HG03432 (cell line): Measurements from ENCODE around the gene GLT8D2.

ENCODE experiments used
- ATAC-seq: cut with Tn5 transposase; IDR thresholded peaks from one replicate; pipeline ENCODE4 v1.9.1; 2021; ENCODE audit warnings: mild to moderate bottlenecking, moderate library complexity; ENCODE audit not compliant: unreplicated experiment

GLT8D2 gene

DNA sequence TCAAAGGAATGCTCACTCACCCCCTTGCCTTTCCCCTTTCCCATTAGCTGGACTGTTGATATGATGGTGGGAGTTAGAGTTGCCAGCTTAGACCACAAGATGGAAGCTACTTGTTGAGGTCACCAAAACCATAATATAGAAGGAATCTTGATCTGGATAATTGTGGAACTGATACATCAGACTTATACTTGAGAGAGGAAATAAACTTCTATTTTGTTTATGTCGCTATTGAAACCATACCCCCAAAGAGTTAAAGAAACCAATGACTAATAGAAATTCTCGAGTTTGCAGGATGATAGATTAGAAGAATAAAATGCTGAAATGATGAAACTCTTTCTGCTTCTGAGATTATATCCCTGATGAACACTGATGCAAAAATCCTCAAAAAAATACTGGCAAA, 46.4 kb downstream of the GLT8D2 start:
- ATAC-seq = no peak

- ATAC-seq = no peak
Observed at GRCh38 chr12:104002686-104003085, 47.3 kb downstream of the GLT8D2 start.

DNA sequence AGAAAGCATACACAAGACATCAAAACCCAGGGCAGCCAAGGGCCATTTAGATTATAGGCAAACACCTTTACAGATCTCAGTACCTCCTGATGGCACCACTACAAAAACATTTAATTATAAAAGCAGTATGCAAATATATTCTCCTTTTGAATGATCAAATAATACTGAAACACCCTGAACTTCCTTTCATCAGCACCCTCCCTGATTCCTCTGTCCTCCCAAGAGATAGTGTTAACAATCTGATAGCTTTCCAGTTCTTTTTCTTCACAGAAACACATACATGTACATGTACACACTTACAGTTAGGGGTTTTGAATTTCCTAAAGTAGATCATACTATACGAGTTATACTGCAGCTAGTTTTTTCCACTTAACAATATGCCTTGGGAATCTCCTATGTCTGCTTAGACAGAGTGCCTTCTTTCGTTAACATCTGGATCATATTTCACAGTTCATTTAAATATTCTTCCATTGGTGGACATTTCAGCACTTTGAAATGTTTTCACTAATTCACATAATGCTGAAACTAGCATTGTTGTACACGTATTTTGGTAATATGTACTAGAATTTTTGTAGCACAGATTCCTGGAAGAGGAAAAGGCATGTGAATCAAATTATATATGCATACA, 49.1 kb downstream of the GLT8D2 start:
- ATAC-seq = no peak

GRCh38 chr12:103998976-103999375, 51.0 kb downstream of the GLT8D2 start:
- no peak for ATAC-seq

DNA sequence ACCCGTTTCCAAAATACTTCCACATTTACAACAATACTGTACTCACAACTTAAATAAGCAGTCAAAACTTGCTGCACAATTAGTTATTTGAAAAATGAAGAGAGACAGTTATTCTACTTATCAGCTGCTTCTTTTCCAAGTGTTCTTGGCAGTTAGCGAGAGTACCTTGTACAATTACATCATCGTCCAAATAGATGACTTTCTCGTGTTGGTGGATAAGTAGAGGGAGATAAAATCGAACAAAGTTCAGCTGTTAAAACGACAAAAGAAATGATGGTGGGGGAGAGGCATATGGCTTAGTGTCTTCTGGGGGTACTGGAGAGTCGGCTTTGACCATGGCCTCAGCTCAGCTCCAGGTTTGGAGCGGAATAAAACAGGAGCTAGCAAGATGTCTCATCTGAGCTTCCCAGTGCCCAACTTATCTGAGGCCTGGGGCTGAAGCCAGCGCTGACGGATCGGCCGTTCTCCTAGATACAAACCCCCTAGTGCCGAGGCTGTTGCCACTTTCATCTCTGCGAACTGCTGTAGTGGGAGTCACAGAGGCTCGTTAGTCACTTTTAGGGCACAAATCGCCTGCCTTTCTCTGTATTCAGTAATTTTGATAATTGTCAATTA, 52.6 kb downstream of the GLT8D2 start:
- ATAC-seq = no peak

DNA sequence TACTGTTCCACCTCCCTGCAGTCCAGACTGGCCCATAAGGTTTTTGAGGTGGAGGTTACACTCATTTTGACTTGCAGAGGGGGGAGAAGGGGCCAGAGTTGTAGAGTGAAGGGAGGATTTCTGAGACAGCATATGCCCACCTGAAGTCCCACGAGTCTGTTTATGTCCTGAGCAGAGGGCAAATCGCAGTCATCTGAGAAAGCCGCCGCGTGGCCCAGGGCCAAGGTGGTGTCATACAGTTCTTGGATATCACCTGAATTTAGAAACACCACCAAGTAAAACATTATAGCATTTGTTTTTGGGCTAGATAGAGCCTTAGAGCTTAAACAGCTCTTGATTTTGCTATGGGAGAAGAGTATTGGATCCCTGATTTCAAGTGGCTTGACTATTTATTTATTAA, 53.4 kb downstream of the GLT8D2 start:
- no peak for ATAC-seq

GRCh38 chr12:103994235-103994634, 55.8 kb downstream of the GLT8D2 start:
- no peak for ATAC-seq

DNA sequence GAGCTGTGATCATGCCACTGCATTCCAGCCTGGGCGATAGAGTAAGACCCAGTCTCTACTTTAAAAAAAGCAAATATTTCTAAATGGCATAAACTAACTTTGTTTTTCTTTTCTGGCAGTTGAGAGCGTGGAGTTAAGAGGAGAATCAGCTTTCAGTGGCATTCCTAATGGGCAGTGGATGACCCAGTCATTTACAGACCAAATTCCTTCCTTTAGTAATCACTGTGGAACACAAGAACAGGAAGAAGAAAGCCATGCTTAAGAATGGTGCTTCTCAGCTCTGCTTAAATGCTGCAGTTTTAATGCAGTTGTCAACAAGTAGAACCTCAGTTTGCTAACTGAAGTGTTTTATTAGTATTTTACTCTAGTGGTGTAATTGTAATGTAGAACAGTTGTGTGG, 63.2 kb downstream of the GLT8D2 start:
- ATAC-seq = no peak

DNA sequence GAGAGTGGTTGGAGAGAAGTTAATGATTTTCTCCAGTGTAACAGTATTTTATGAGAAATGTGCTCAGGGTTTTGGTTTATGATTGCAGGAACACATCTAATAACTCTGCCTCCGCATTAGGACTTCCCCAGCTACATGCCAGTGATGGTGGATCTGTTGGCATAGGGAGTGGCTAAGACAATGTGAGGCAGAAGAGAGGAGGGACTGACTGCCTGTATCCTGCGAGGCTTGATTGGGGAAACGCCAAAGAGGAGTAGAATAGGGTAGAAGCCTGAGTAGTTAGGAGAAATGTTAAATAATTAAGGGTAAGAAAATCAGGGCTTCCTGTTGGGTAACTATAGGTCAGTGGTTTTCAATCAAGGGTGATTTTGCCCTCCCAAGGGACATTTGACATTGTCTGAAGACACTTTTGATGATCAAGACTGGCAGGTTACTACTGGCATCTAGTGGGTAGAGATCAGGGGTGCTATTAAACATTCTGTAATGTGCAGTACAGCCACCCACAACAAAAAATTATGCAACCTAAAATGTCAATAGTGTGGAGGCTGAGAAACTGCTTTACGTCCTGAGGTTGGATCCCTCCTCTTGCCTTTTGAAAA, 71.5 kb downstream of the GLT8D2 start:
- ATAC-seq = no peak

GRCh38 chr12:103975368-103975767, 74.6 kb downstream of the GLT8D2 start:
- no peak for ATAC-seq

- ATAC-seq = no peak
Observed at GRCh38 chr12:103973909-103974308, 76.1 kb downstream of the GLT8D2 start.

GRCh38 chr12:103969391-103969790, 80.6 kb downstream of the GLT8D2 start:
- ATAC-seq = no peak

DNA sequence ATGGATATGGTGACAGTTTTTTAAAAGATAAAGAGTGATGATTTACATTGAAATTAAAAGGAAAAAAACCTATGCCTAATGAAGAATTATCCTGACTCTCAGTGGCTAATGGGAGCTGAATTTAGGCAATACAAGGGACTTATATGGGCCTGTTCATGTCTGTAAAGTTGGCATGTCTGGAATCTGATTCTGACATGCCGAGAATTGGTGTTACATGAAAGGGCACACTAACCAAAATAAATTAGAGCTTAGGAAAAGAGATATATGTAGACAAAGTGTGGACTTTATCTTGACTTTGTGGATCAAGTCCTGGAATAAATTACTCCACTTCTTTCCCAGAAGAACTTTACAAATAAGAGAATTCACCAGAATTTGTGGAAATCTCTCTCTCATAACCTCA, 83.3 kb downstream of the GLT8D2 start:
- ATAC-seq = no peak

GRCh38 chr12:103965590-103966504, 84.1 kb downstream of the GLT8D2 start, which contains the start of gene TDG:
Gene TDG (plus strand): TSS chr12:103965872. CDS start chr12:103966038, 166 bp downstream.
- peak; percentile 91 for ATAC-seq

DNA sequence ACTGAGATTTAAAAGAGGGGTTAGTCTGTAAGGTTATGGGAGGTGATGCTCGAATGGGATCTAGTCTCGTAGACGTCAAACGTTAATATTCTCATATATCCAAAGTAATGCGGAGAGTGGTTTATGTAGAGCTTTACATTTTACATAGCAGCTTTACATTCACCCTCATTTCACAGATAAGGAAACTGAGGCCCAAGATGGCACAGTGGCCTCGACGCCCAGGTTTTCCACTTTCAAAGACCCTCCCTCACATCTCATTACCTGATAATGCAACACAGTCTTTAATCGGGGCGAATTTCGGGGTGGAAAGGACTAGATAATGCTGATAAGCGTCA, 84.8 kb downstream of the GLT8D2 start:
- ATAC-seq = no peak

DNA sequence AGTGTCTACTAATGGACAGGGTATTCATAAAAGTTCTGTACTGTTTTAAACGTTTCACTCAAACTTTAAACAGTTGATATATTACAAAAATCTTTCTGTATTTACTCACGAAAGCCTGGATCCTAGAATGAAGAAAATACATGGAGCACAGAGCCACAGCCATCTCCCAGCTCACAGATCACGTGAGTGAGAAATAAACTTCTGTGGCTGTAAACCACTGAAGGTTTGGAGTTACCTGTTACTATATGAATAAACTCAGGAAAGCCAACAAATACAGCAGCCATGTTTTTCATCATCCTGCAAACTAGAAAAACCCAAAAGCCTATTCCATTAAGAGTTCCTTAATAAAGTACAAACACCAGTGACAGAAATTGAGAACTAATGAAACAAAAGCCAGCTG, 85.2 kb downstream of the GLT8D2 start:
- no peak for ATAC-seq

GRCh38 chr12:103962493-103962892, 87.5 kb downstream of the GLT8D2 start:
- ATAC-seq = no peak

DNA sequence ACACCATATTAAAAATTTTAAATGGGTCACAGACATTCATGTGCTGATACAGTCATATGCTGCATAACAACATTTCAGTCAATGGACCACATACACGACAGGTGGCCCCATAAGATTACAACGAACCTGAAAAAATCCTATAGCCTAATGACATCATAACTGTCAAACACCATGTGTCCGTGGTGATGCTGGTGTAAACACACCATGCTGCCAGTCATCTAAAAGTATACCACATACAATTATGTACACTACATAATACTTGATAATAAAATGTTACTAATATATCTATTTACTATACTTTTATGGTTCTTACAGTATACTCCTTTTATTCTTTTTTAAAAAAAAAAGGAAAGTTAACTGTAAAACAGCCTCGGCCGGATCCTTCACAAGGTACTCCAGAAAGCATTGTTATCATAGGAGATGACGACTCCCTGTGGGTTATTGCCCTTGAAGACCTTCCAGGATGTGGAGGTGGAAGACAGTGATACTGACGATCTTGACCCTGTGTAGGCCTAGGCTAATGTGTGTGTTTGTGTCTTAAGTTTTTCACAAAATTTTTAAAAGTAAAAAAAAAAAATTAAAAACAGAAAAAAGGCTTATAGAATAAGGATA, 89.3 kb downstream of the GLT8D2 start:
- no peak for ATAC-seq

DNA sequence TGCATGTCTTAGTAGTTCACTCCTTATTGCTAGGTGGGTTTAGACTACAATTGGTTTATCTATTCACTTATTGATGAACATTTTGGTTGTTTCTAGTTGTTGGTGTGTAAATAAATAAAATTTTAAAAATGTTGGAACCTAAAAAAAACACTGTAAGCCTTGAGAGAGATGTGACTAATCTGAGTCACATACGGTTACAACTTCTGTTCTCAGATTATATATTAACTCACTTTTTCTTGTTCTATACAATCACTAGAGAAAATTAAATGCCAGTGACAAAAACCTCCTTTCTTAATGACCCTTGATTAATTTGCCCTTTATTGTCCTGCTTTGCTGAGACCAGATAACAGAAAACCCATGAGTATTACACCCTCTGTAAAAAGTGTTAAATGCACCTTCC, 91.4 kb downstream of the GLT8D2 start:
- ATAC-seq = no peak

DNA sequence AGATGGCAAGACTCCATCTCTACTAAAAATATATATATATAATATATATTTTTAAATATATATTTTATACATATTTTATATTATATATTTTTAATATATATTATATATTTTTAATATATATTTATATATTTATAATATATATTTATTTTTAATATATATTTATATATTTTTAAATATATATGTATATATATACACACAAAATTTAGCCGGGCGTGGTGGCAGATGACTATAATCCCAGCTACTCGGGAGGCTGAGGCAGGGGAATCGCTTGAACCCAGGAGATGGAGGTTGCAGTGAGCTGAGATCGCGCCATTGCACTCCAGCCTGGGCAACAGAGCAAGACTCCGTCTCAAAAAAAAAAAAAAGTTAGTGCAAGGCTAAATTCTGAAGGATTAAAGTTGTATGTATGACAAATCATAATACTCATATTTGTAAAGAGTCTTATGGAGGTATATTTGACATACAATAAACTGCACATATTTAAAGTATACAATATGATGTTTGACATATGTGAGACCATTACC, 92.1 kb downstream of the GLT8D2 start:
- no peak for ATAC-seq

GRCh38 chr12:103956509-103957027, 93.4 kb downstream of the GLT8D2 start:
- ATAC-seq = peak; percentile 32
